GM19452 (cell line): ENCODE results near the gene PERCC1.

ENCODE experiments used
- ATAC-seq: cut with Tn5 transposase; IDR thresholded peaks from one replicate; pipeline ENCODE4 v1.9.1; 2021; ENCODE audit not compliant: unreplicated experiment

PERCC1 gene

DNA sequence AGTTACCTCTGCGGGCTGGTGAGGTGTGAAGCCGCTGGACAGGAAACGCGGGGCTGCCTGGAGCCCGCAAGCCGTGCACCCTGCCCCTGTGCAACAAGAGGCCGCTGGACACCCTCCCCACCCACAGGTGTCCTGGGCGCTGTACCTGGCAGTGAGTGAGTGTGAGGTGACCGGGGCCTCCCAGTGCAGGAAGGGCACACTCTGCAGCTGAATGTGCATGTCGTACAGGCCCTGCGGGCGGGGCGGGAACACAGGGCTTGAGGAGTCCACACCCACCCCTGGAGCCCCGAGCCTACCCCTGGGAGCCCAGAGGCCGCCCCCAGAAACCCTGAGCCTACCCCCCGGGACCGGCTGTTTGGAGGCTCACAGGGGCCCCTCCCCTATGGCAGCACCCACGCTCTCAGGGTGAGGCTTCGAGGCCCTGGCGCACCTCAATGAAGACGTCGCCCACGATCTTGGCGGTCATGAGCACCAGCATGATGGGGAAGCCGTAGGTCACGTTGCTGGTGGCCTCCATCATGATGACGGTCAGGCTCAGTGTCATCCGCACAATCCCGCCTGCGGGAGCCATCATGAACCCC lies 17.7 kb downstream of the PERCC1 start:
- no peak for ATAC-seq

DNA sequence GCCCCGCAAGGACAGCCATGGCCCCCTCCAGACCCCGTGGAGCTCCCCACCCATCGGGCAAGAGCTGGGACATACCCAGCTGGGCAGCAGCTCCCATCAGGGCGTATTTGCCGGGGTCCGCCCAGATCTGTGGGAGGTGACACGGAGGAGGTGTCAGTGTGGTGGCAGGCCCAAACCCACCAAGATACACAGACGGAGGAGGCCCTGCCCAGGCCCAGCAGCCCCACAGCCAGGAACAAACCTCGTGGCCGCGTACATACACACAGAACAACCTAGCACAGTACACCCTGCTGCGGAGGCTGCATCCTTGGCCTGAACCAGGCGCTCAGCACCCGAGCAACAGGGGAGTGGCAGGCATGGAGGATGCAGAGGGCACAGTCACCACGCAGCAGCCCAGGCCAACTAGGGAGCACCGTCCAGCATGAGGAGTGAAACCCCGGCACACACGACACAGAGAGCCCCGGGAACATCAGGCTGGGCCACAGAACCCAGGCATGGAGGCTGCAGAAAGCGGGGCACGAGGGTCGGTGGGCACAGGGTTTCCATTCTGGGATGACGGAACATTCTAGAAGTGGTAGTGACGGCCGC lies 18.4 kb downstream of the PERCC1 start:
- no peak for ATAC-seq

DNA sequence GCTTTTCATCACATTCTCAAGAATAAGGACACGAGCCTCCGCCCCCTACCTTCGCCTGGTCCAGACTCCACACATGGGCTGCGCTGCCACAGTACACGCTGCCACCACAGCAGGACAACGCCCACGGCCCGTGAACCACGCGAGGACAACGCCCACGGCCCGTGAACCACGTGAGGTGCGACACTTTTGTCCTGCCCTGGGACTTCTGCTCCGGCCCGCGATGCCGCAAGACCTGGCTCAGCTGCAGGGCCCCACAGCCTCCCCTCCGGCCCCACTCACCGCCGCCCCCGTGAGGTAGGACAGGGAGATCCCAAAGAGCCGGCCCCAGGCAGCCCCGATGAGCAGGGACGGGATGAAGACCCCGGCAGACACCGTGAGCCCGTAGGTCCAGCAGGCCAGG lies 19.3 kb downstream of the PERCC1 start:
- ATAC-seq, result no peak

DNA sequence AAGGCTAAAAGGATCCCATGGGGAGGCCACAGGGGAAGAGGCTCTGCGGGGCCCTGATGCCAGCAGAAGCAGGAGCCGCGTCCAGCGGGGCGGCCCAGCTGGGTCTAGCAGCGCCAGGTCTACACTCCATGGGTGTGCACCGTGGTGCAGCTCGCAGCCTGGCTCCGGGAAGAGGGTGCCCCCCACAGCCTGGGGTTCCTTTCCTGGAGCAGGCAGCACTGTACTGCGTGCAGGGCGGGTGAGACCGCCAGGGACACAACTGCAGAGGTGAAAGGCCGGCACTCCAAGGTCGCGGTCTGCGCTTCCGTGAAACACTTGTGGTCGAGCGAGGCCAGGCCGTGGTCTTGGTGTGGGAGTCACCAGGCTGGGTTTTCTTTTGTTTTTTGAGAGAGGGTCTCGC lies 20.0 kb downstream of the PERCC1 start:
- no peak for ATAC-seq

DNA sequence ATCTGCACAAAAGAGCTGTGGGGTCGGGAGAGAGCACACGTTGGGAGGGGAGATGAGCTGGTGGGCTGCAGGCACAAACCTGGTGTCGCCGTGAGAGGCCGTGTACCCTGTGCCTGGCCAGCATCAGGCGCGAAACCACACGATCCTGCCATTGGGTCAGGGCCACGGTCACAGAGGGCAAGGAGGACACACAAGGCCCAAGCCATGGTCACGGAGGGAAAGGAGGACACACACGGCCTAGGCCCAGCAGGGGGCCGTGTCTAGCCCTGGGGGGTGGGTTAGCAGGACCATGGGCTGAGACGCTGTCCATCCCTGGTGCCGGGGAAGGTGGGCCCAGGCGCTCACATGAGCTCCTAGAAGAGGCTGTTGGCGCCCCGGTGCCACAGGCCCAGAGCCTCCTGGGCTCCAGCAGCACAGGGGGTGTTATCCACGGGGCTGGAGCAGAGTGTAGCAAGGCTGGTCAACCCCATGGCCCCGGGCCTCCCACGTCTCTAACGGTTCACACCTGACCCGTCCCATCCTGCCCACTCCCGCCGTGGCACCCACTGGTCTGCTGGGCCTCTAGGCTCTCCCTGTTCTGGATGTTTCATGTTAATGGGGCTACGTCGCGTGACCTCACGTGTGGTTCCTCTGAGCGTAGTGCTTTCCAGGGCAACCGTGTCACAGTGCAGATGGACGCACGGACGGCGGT lies 21.0 kb downstream of the PERCC1 start:
- ATAC-seq, result no peak

DNA sequence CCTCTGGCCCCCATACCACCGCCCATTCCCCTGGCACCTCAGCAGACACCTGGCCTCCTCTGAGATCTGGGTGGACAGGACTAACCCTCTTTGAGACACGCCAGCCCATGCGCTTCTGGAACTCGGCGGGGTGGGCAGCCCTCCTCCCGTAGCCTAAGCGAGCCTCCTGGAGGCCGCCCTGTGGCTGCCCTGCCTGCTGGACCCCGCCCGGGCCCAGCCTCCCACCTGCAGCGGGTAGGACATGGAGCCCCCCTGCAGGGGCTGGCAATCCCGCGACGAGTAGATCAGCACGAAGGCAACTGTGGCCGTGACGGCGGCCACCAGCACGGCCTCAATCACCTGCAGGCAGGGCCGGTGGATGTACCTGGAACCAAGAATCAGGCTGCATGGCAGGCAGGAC lies 21.7 kb downstream of the PERCC1 start:
- ATAC-seq, result no peak

DNA sequence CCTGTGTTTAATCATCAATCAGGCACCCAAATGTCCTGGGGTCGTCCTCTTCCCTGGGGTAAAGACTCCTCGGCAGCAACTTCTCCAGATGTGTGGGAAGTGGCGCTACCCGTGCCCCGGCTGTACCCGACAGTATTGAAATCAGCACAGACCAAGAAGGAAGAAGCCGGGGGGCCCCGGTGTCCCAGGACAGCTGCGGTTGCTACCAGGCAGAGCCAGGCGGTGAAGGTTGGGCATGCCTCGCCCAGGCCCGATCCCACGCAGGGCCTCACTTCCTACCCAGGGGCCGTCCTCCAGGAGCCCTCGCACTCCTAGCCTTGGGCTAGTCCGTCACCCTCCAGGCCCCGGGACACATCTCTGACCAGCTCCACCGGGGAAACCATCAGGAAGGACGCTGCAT lies 22.4 kb downstream of the PERCC1 start:
- no peak for ATAC-seq

DNA sequence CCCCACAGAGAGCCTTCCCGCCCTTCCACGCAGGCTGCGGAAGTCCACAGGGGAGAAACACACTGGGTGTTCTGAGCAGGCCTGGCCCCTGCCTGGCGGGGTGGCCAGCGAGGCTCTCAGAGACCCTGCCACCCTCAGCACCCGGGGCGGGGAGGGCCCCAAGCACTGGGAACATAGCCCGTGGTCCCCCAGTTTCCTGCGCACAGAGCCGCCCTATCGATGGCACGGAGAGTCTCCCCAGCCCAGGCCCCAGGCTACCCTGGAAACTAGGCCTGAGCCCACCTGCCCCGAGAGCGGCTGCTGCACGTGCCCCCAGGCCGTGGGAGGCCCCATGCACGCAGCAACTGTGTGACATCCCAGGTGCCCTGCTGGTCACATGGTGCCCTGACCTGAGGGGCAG lies 23.7 kb downstream of the PERCC1 start:
- ATAC-seq, result no peak

DNA sequence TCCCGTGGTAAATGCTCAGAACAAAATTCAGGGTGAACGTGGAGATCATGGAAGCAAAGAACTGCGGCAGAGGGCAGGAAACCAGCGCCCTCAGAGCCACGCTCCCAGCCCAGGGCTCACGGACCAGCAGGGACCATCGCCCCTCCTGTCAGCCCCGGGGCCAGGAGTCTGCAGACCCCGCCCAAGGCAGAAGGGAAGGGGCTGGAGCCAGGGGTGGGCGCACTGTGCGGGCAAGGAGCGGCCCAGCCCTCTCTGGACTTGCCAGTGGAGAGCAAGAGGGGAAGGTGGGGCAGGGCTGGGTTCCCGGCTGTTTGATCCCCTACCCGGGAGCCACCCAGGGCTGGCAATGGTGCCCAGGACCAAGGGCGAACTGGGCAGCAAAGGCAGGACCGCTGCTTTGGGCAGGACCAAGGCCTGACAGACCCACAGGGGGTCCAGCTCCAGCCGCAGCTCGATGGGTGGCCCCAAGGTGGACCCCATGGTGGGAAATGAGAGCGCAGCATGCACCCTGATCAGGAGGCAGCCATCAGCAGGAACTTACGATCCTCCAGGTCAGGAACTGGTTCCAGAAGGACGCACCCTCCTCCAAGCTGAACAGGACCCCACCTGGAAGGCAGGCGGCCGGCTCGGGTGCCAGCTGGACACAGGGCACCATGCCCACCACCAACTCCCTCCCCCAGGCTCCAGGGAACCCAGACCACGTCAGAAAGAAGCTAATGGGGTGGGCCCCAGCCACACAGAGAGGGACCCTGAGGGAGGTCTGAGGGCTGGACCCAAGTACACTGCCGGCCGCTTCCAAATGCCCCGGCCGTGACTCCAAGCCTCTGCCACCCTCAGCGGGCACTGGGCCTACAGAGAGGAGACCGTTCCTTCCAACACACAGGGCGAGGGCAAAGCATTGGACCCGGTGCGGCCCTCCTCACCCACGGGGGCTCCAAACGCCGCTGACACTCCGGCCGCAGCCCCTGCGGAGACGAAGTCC lies 24.6 kb downstream of the PERCC1 start:
- ATAC-seq, result no peak

DNA sequence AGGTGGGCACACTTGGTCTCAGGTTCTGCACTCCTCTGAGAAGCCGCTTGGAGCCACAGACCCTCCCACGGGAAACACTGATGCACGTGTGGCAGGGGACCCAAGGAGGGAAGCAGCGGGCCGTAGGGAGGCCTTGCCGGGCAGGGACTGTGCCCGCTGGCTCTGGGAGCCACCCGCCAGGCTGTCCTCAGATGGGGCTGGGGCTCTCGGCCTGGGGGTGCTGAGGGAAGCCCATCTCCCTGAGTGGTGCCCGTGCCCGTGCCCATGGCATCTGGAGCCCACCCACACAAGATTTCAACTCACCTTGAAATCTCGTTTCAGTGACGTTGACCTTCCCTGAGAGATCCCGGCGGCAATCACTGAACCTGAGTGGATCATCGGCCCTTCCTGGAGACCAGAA lies 26.1 kb downstream of the PERCC1 start:
- no peak for ATAC-seq

DNA sequence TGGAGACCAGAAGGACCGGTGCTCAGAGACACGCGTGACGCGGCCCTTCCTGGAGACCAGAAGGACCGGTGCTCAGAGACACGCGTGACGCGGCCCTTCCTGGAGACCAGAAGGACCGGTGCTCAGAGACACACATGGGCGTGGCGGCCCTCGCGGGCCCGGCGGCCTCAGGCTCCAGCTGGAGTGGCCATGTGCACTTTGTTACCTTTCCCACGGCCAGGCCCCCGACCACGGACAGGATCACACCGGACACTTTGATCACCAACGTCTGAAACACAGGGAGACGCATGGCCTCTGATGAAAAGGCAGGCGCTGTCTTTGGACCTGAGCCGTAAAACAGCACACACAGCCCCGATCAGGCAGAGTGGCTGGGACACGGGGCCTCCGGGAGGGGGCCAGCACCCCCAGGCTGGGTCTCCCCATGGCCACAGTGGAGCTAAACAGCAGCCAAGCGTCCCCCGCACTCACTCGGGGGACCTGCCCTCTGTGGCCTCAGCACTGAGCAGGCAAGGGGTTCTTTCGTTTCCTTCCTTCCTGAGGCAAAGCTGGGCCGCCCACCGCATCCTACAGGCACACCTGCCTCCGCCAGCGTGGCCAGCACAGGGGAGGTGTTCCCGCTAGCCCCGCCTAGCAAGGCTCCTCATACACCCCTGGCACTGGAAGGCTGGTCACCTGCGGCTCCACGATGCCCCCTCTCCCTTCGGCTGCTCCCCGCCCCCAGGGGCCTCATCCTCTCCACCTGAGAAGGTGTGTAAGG lies 26.8 kb downstream of the PERCC1 start:
- no peak for ATAC-seq

DNA sequence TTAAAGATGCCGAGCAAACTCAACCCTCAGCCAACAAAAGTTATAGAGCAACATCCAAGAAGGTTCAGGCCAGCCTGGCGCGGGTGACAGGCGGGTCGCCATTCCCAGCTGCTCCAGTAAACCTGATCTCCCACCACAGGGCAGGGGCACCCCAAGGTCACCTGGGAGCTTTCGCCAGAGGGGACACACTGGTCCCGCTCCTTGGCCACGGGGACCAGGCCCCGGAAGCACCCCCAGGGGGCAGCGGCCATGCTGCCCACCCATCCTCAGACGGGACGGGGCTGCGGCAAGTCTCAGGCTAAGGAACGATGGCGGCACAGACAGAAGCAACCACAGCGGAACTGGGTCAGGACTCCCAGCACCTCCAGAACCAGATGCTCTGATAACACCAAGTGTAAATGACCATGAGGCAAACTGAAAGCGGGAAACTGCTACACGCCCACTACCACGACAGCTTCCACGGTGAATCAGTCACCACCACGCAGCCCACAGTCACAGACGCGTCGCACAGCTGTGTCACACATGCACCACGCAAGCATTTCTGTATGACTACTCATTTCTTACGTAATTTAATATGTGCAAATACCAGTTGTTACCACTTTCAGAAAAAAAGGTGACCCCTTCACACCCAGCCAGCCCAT lies 27.6 kb downstream of the PERCC1 start:
- ATAC-seq, result no peak

DNA sequence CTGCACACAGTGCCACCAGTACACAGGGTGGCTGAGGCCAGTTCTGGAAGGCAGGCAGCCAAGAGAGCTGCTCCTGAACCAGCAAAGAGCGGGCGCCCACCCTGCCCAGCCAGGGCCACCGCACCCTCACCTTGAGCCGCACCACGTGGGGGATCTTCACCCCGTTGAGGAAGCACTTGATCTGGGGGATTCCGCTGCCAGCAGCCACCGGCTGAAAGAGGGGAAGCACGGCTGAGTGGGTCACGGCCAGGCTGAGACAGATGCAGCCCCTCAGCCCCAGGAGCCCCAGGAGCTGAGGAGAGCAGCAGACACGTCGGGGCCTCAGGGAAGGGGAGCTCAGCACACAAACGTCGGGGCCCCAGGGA lies 28.1 kb downstream of the PERCC1 start:
- no peak for ATAC-seq

DNA sequence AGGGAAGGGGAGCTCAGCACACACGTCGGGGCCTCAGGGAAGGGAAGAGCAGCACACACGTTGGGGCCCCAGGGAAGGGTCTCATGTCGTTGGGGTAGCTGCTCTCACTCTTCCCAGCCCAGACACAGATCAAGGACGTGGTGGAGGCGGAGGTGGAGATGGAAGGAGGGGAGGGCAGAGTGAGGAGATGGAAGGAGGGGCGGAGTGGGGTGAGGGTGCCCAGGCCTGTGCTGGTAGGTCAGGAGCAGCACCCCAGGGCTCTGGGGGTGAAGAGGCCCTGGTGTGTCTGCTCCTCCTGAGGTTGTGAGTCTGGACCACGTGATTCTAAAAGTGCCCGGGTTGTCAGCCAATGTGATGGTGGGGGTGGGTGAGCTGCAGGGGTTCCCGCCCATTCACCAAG lies 29.1 kb downstream of the PERCC1 start:
- ATAC-seq, result no peak

DNA sequence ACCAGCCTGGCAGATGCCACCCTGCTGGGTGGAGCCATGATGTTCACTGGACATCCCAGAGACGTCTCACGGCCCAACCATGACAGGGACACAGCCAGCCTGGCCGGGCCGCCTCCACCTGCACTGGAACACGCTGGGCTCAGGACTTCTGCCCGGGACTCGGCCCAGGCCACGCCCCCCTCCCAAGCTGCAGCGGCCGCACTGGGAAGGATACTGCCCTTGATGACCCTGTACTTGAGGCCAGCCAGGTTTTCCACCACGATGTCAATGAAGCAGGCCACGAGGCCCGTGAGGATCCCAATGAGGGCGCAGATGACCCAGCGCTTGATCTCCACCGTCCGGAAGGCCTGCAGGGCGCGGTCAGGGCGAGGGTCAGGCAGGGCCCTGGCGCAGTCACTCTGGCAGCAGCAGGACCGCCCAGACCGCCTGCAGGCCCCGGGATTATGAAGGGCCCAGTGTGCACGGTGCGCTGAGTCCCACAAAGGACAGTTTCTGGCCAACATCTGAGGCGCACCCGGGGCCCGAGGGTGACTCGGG lies 29.8 kb downstream of the PERCC1 start:
- ATAC-seq, result no peak

DNA sequence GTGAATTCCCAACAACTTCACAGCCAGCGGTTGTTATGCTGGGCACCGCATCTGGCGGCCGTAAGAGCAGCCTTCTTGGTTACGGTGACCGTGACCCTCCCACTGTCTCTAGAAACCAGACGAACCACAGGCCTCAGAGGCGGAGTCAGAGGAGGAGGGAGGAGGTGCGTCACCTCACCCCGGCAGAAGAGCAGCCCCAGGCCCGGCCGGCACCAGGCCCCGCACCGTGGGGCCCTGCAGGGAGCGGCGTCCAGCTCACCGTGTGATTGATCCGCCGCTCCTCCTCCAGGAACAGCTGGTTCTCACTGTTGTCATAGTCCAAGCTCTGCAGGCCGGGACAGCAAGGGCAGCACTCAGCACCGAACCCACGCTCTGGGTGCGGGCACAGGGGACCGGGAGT lies 30.3 kb downstream of the PERCC1 start:
- ATAC-seq, result no peak

DNA sequence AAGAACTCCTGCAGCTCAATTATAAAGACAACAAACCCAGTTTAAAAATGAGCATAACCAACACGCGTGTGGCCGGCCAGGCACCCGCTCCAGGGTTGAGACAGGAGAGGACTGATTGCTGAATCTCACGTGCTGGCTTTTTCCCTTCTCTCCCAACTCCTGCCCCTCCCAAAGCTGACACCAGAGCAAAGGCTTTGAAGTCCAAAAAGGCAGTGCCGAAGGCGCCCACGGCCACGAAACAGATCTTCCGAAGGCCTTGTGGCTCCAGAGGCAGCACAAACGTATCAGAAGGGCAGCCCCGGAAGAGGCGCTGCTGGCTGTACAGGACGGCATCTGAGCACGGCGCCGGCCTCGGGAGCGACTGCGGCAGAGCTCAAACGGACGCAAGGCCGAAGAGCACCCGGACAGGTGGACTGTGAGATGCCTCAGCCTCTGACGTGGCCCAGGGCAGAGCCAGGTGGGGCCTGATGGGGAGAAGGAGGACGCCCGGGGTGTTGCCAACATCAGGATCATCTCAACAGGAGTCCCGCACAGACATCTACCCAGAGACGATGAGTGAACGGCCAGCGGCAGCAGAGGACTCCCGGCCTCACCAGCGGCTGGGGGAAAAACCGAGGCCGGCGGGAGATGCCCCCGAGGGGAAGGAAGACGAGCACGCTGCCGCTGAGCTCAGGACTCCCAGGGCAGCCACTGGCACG lies 33.5 kb downstream of the PERCC1 start:
- no peak for ATAC-seq

DNA sequence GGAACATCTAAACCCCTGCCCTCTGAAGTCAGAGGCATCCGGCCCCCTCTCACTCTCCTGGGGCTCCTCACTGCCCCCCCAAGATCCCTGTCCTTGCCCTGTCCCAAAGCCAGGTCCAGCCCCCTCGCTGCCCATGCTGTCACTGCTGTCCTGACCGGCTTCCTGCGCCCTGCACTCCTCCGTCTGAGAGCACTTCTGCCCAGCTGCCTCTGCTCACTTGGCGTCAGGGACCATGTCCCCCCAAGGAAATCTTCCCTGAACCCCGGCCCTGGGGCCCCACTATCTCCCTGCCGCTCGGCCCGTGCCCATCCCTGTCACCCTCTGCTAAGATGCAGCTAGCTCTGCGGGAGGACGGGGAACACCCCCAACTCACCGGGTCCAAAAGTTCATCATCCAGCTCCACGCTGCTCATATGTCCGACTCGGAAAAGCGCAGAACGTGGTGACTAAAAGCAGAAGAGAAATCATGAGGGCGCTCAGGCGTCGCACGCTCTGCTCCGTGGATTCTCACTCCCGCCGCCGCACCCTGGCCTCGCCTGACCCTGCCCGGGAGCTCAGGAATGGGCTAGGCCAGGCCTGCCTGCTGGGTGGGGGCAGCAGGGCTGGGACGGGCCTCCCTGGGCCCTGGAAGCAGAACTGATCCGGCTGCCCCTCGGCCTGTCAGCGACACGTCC lies 34.2 kb downstream of the PERCC1 start:
- no peak for ATAC-seq

DNA sequence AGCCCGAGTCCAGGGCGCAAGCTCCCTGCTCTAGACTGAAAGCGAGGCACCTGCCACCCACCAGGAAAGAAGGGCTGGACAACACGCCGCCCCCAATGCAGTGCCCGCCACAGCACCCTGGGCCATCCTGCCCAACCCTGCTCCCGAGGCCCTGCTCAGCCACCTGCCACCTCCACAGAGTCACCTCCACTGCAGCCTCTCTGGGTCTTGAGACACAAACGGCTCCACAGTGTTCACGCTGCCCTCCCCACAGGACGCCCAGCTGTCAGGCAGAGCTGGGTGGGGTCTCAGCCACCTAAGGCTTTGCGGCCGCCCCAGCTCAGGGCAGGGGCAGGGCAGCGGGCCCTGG lies 34.7 kb downstream of the PERCC1 start:
- ATAC-seq, result no peak
